Keratinocyte (primary cell): ENCODE results near the gene ACOT7. TPM values are rescaled to one million over a fixed set of nuclear protein-coding genes. Genes with fewer than 3 reads are reported as not detected.
"Not testable (repeated sequence)": the region's sequence is repeated elsewhere in the genome, so short reads cannot be mapped to it uniquely, and the experiment has no call there.

Source experiments
- DNase-seq: peaks from one replicate; pipeline ENCODE4 v3.0.0-alpha.2; 2011; ENCODE audit warnings: low read depth, missing footprints, low spot score
- FAIRE-seq: peaks from 2 replicates; lab custom pipeline; 2011; peaks lifted over from hg19 to GRCh38; lab: Jason Lieb, UNC
- H2AFZ ChIP-seq: 2 replicates; pipeline ENCODE4 v1.6.0; 2012; ENCODE audit warnings: low read length, control low read depth, inconsistent platforms; ENCODE audit not compliant: control insufficient read depth
- H3K27ac ChIP-seq: 2 replicates; pipeline ENCODE4 v1.5.1; 2011; ENCODE audit warnings: low read length; ENCODE audit not compliant: control insufficient read depth, insufficient read depth
- H3K27me3 ChIP-seq: 3 replicates; pipeline ENCODE4 v1.6.0; 2011; ENCODE audit warnings: low read length; ENCODE audit not compliant: control insufficient read depth, insufficient read depth; ENCODE audit errors: extremely low read depth
- H3K36me3 ChIP-seq, 2 experiments: 2 replicates in 1 of 2; 3 replicates in 1 of 2; pipeline ENCODE4 v1.5.1; 2011; ENCODE audit warnings: low read length in 2 of 2, mild to moderate bottlenecking in 1 of 2; ENCODE audit not compliant: control insufficient read depth in 2 of 2, insufficient read depth in 2 of 2; ENCODE audit errors: extremely low read depth in 1 of 2
- H3K4me1 ChIP-seq: 3 replicates; pipeline ENCODE4 v1.5.1; 2011; ENCODE audit warnings: low read length; ENCODE audit not compliant: control insufficient read depth, insufficient read depth; ENCODE audit errors: extremely low read depth
- H3K4me2 ChIP-seq: 3 replicates; pipeline ENCODE4 v1.6.0; 2011; ENCODE audit warnings: low read depth, low read length; ENCODE audit not compliant: control insufficient read depth, insufficient read depth; ENCODE audit errors: extremely low read depth
- H3K4me3 ChIP-seq, 3 experiments: fragments of 200-600 bp in 1 of 3; sonication (generic) in 1 of 3; 2 replicates in 2 of 3; 3 replicates in 1 of 3; pipeline ENCODE4 v1.5.1; 2011 to 2016; ENCODE audit warnings: low read length in 3 of 3, mild to moderate bottlenecking in 3 of 3, control low read depth in 2 of 3, inconsistent platforms in 1 of 3, low read depth in 1 of 3, mixed read lengths in 1 of 3, mixed run types in 1 of 3, moderate library complexity in 1 of 3; ENCODE audit not compliant: control insufficient read depth in 2 of 3, insufficient read depth in 2 of 3; ENCODE audit errors: extremely low read depth in 1 of 3
- H3K79me2 ChIP-seq: 2 replicates; pipeline ENCODE4 v1.6.0; 2012; ENCODE audit warnings: low read length; ENCODE audit not compliant: control insufficient read depth, insufficient read depth
- H3K9ac ChIP-seq: 3 replicates; pipeline ENCODE4 v1.6.0; 2011; ENCODE audit warnings: low read length; ENCODE audit not compliant: control insufficient read depth, insufficient read depth; ENCODE audit errors: extremely low read depth
- H3K9me1 ChIP-seq: 3 replicates; pipeline ENCODE4 v1.6.0; 2011; ENCODE audit warnings: low read length; ENCODE audit not compliant: control insufficient read depth, insufficient read depth; ENCODE audit errors: extremely low read depth
- H3K9me3 ChIP-seq: 2 replicates; pipeline ENCODE4 v1.5.1; 2012; ENCODE audit warnings: low read depth, low read length; ENCODE audit not compliant: control insufficient read depth
- H4K20me1 ChIP-seq: 3 replicates; pipeline ENCODE4 v1.6.0; 2011; ENCODE audit warnings: low read length; ENCODE audit not compliant: control insufficient read depth, insufficient read depth; ENCODE audit errors: extremely low read depth
- CTCF ChIP-seq, 3 experiments: IDR thresholded peaks in 1 of 3; conservative IDR thresholded peaks in 1 of 3; optimal IDR thresholded peaks in 1 of 3; 2 replicates in 2 of 3; 3 replicates in 1 of 3; pipeline versions ENCODE3 to v1.5.1; 2011; ENCODE audit warnings: low read length in 3 of 3, mild to moderate bottlenecking in 3 of 3, moderate library complexity in 2 of 3, control low read depth in 1 of 3, inconsistent platforms in 1 of 3; ENCODE audit not compliant: insufficient read depth in 2 of 3; ENCODE audit errors: extremely low read depth in 1 of 3
- EZH2 ChIP-seq: IDR thresholded peaks from one replicate; pipeline ENCODE4 v1.6.1; 2012; ENCODE audit warnings: inconsistent platforms, mild to moderate bottlenecking, low read length, moderate library complexity
- dilution Hi-C: fragments of 300-500 bp; cut with MboI; formaldehyde crosslinking; loops from one replicate; pipeline ENCODE4 v1.7.0; 2020; ENCODE audit warnings: low sequenced_read_pairs; ENCODE audit not compliant: extremely low pct_ligation_motif_present
- polyA plus RNA-seq, 5 experiments: library from polyadenylated mRNA; depleted of rRNA in 3 of 5; stranded (reverse) in 3 of 5; stranded (forward) in 1 of 5; unstranded in 1 of 5; fragments of >200 nt; gene quantifications; 1 replicate in 1 of 5; 2 replicates in 3 of 5; 3 replicates in 1 of 5; pipeline versions ENCODE4 v1.2.1 to v1.2.3, GENCODE V29; 2011 to 2012; ENCODE audit warnings: missing spikeins in 2 of 5, low read depth in 1 of 5, low replicate concordance in 1 of 5

The ACOT7 gene
- polyA plus RNA-seq, 1 donor (not counting 4 experiments of a cell fraction or from before 2014, with no cell fraction given) = 226 TPM

GRCh38 chr1:6309564-6309963, 84.0 kb downstream of the ACOT7 start:
- H3K9me1 ChIP-seq = no peaks in the 10 kb centered on the region
- H2AFZ ChIP-seq = no peak overlapping the region
- FAIRE-seq (no peak), DNase-seq (no peak)
- H3K4me1 ChIP-seq = no peaks in the 10 kb centered on the region
- H3K27ac ChIP-seq = no peak overlapping the region
- dilution Hi-C loops = no loop called here
- no peak overlapping the region for H3K4me2 ChIP-seq
- H3K27me3 ChIP-seq = no peaks in the 10 kb centered on the region
- H3K9ac ChIP-seq = no peak overlapping the region
- H4K20me1 ChIP-seq = no peaks in the 10 kb centered on the region
- H3K36me3 ChIP-seq = peaks cover 20 to 21% of the 10 kb centered on the region in 2 experiments
- H3K4me3 ChIP-seq = no peak overlapping the region
- H3K79me2 ChIP-seq = peaks cover 4% of the 10 kb centered on the region
- no peaks in the 10 kb centered on the region for H3K9me3 ChIP-seq
- TF ChIP-seq EZH2 = no peak

GRCh38 chr1:6308449-6308848, 85.1 kb downstream of the ACOT7 start:
- H3K27me3 ChIP-seq = no peaks in the 10 kb centered on the region
- dilution Hi-C loops = no loop called here
- no peak overlapping the region for H3K27ac ChIP-seq
- no peak overlapping the region for H3K4me2 ChIP-seq
- H3K9me3 ChIP-seq = no peaks in the 10 kb centered on the region
- no peak overlapping the region for H2AFZ ChIP-seq
- TF ChIP-seq CTCF (optimal IDR thresholded peaks at IDR 0.05 in 1 of 3, IDR thresholded peaks at IDR 0.05 in 1 of 3, conservative IDR thresholded peaks at IDR 0.05 in 1 of 3; ENCODE audit: extremely low read depth in 1 of 3, insufficient read depth in 2 of 3, low read length in 3 of 3) (no peak), EZH2 (no peak)
- H3K9me1 ChIP-seq = no peaks in the 10 kb centered on the region
- H3K36me3 ChIP-seq = peaks cover 14 to 15% of the 10 kb centered on the region in 2 experiments
- H3K4me1 ChIP-seq = no peaks in the 10 kb centered on the region
- H3K9ac ChIP-seq = no peak overlapping the region
- peaks cover 2% of the 10 kb centered on the region for H3K79me2 ChIP-seq
- no peak for DNase-seq
- H3K4me3 ChIP-seq = no peak overlapping the region
- no peaks in the 10 kb centered on the region for H4K20me1 ChIP-seq
- FAIRE-seq = no peak

- dilution Hi-C loops, H3K9me1 ChIP-seq, H3K4me2 ChIP-seq, H3K4me3 ChIP-seq, H2AFZ ChIP-seq, H3K9ac ChIP-seq, H3K79me2 ChIP-seq, H3K4me1 ChIP-seq, H3K27me3 ChIP-seq, DNase-seq, H4K20me1 ChIP-seq, H3K27ac ChIP-seq, FAIRE-seq, H3K9me3 ChIP-seq: not testable (repeated sequence)
- peaks cover 13 to 14% of the 10 kb centered on the region in 2 experiments for H3K36me3 ChIP-seq
These were observed 85.9 kb downstream of the ACOT7 start for GRCh38 chr1:6307682-6308081.
